HG03565 (cell line): ENCODE results near the gene VEZT.

Source experiments
- ATAC-seq: cut with Tn5 transposase; IDR thresholded peaks from one replicate; pipeline ENCODE4 v1.9.1; 2021; ENCODE audit warnings: mild to moderate bottlenecking, moderate library complexity; ENCODE audit not compliant: unreplicated experiment

Gene VEZT

GRCh38 chr12:95200128-95200894 is 17.3 kb upstream of the VEZT start:
- no peak for ATAC-seq

- no peak for ATAC-seq
Measured at GRCh38 chr12:95201056-95201670, 16.4 kb upstream of the VEZT start.

- ATAC-seq, result no peak
Measured at GRCh38 chr12:95202691-95203486, 14.7 kb upstream of the VEZT start.

- ATAC-seq, result no peak
Measured at GRCh38 chr12:95203487-95204030, 14.0 kb upstream of the VEZT start.

GRCh38 chr12:95204141-95204866 is 13.3 kb upstream of the VEZT start:
- no peak for ATAC-seq

GRCh38 chr12:95205016-95205624 is 12.5 kb upstream of the VEZT start:
- ATAC-seq, result no peak

GRCh38 chr12:95205685-95206084 is 11.9 kb upstream of the VEZT start:
- no peak for ATAC-seq

- no peak for ATAC-seq
Measured at GRCh38 chr12:95206916-95207315, 10.7 kb upstream of the VEZT start.

- ATAC-seq, result no peak
Measured at GRCh38 chr12:95207407-95207806, 10.2 kb upstream of the VEZT start.

- no peak for ATAC-seq
Measured at GRCh38 chr12:95208678-95209077, 8.9 kb upstream of the VEZT start.

GRCh38 chr12:95212586-95212985 is 5.0 kb upstream of the VEZT start:
- no peak for ATAC-seq

GRCh38 chr12:95213119-95213518 is 4.5 kb upstream of the VEZT start:
- ATAC-seq, result no peak

- no peak for ATAC-seq
Measured at GRCh38 chr12:95213928-95214327, 3.7 kb upstream of the VEZT start.

GRCh38 chr12:95214466-95214865 is 3.1 kb upstream of the VEZT start:
- no peak for ATAC-seq

GRCh38 chr12:95215949-95216348 is 1.7 kb upstream of the VEZT start:
- ATAC-seq, result no peak

GRCh38 chr12:95216711-95217376 is 763 bp upstream of the VEZT start:
- peak; percentile 9 for ATAC-seq

- no peak for ATAC-seq
Measured at GRCh38 chr12:95218150-95219133, 835 bp downstream of the VEZT start.

GRCh38 chr12:95220190-95220589 is 2.6 kb downstream of the VEZT start:
- ATAC-seq, result no peak

- ATAC-seq, result no peak
Measured at GRCh38 chr12:95220726-95221125, 3.1 kb downstream of the VEZT start.
